Right lobe of liver (tissue), 4 donors: ENCODE data around the gene DIPK2B.

Source experiments
- CTCF ChIP-seq, 4 donors: fragments of 200-600 bp in 3 of 4; fragments of 450-650 bp in 1 of 4; IDR thresholded peaks; one replicate each; pipeline versions ENCODE4 v1.5.1 to v1.8.0; 2016 to 2022; ENCODE audit warnings: antibody characterized with exemption in 4 of 4, mild to moderate bottlenecking in 2 of 4
- POLR2A ChIP-seq: fragments of 450-650 bp; IDR thresholded peaks from one replicate; pipeline ENCODE4 v1.6.1; 2017; ENCODE audit warnings: antibody characterized with exemption, mild to moderate bottlenecking
- donor health status: DM: no; HTN: no; CAD: no.
- donor health status: DM: no; HTN: no; CAD: no.
- donor health status: DM: no; HTN: yes; CAD: no.

GRCh38 chrX:45172890-45173289, 27.8 kb downstream of the DIPK2B start:
- no peak for TF ChIP-seq CTCF (IDR thresholded peaks at IDR 0.05)
- no peak for TF ChIP-seq POLR2A
